Right lobe of liver (tissue), 6 donors: ENCODE data around the gene SMPD1. TPM values are rescaled to one million over a fixed set of nuclear protein-coding genes. Genes with fewer than 3 reads are reported as not detected.

Experiments
- ATAC-seq, 4 donors: fragments of 200-7000 bp; cut with Tn5 transposase; one replicate each; pipeline ENCODE4 v1.9.1; 2020; ENCODE audit warnings: mild to moderate bottlenecking in 4 of 4, moderate library complexity in 4 of 4
- DNase-seq, 3 donors: peaks; one replicate each; pipeline ENCODE4 v3.0.0-alpha.2; 2020
- H3K27ac ChIP-seq, 3 donors: fragments of 200-600 bp; one replicate each; pipeline ENCODE4 v1.8.0; 2022
- H3K27me3 ChIP-seq, 2 donors: fragments of 200-600 bp; one replicate each; pipeline ENCODE4 v1.8.0; 2022
- H3K36me3 ChIP-seq, 4 donors: fragments of 200-600 bp; sonication (generic) in 1 of 4; one replicate each; pipeline versions ENCODE4 v1.5.1 to v1.8.0; 2017 to 2022; ENCODE audit warnings: control low read depth in 1 of 4
- H3K4me1 ChIP-seq, 4 donors: fragments of 200-600 bp; sonication (generic) in 1 of 4; one replicate each; pipeline versions ENCODE4 v1.5.1 to v1.8.0; 2017 to 2022; ENCODE audit warnings: control low read depth in 1 of 4
- H3K4me3 ChIP-seq, 3 donors: fragments of 200-600 bp; one replicate each; pipeline ENCODE4 v1.8.0; 2022
- H3K9me3 ChIP-seq, 4 donors: fragments of 200-600 bp; sonication (generic) in 1 of 4; one replicate each; pipeline versions ENCODE4 v1.5.1 to v1.8.0; 2017 to 2022; ENCODE audit warnings: control low read depth in 1 of 4
- POLR2A ChIP-seq: fragments of 450-650 bp; IDR thresholded peaks from one replicate; pipeline ENCODE4 v1.6.1; 2017; ENCODE audit warnings: antibody characterized with exemption, mild to moderate bottlenecking
- WGBS: methylation state at CpG from one replicate; pipeline ENCODE4 v1.1.6; 2018; ENCODE audit warnings: low coverage, low lambda C conversion rate; ENCODE audit not compliant: insufficient coverage; ENCODE audit errors: missing lambda C conversion rate; 5-methylcytosine and 5-hydroxymethylcytosine counted together
- intact Hi-C, 2 donors: fragments of 100-400 bp; cut with DNase I; formaldehyde crosslinking; loops; one replicate each; pipeline versions ENCODE4 v1.11.2 to v1.14.1; 2022
- long read RNA-seq: library from polyadenylated mRNA; unstranded; transcript quantifications from one replicate; pipeline ENCODE4 v2.0.0, GENCODE V29; 2019
- total RNA-seq, 6 experiments: library from RNA; depleted of rRNA in 2 of 6; stranded (reverse); fragments of >200 nt in 2 of 6; fragmentation: NEBNext Ultra II Directional in 3 of 6; extraction: Animal tissue kit (Norgen Biotek cat#: 25700) in 3 of 6; gene quantifications; one replicate each; pipeline versions ENCODE4 v1.1.0 to v1.2.4, GENCODE V29; 2016 to 2023
- TF ChIP-seq, protein P1 (sequence below), 4 donors: fragments of 200-600 bp in 3 of 4; fragments of 450-650 bp in 1 of 4; IDR thresholded peaks; one replicate each; pipeline versions ENCODE4 v1.5.1 to v1.8.0; 2016 to 2022; ENCODE audit warnings: antibody characterized with exemption in 4 of 4, mild to moderate bottlenecking in 2 of 4
- donor health status: DM: no; HTN: yes; CAD: no.
- donor health status: DM: no; HTN: no; CAD: no.
- donor health status: DM: no; HTN: no; CAD: no.
- donor health status: DM: no; HTN: yes; CAD: no.
- donor health status: DM: no; HTN: yes; CAD: no.

The SMPD1 gene
- total RNA-seq: 10 to 100 TPM; 45.3 to 77.9 (median 57.3) TPM
- long read RNA-seq, partial matches to known transcripts: 5 of 5 reads
- long read RNA-seq, other reads (novel, unspliced or antisense): 0 of 5 reads

- WGBS: 8% methylated on average over 9 of the region's 63 CpGs
- intact Hi-C loops: loop anchor here (5.0 to 10.0 kb wide), 2 partner anchors 47 to 115 kb away; no protein-coding TSS in a partner anchor
Measured at GRCh38 chr11:6389905-6390717, at the start of gene SMPD1. TSS of gene SMPD1 (plus strand) at chr11:6390474. CDS start at chr11:6390599, 125 bp downstream.

GRCh38 chr11:6345366-6345765 is 44.9 kb upstream of the SMPD1 start:
- TF ChIP-seq, protein P1, sequence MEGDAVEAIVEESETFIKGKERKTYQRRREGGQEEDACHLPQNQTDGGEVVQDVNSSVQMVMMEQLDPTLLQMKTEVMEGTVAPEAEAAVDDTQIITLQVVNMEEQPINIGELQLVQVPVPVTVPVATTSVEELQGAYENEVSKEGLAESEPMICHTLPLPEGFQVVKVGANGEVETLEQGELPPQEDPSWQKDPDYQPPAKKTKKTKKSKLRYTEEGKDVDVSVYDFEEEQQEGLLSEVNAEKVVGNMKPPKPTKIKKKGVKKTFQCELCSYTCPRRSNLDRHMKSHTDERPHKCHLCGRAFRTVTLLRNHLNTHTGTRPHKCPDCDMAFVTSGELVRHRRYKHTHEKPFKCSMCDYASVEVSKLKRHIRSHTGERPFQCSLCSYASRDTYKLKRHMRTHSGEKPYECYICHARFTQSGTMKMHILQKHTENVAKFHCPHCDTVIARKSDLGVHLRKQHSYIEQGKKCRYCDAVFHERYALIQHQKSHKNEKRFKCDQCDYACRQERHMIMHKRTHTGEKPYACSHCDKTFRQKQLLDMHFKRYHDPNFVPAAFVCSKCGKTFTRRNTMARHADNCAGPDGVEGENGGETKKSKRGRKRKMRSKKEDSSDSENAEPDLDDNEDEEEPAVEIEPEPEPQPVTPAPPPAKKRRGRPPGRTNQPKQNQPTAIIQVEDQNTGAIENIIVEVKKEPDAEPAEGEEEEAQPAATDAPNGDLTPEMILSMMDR (IDR thresholded peaks at IDR 0.05): no peak
- TF ChIP-seq POLR2A: no peak
- 93% methylated on average over 1 of the region's 1 CpG for WGBS
- Histone ChIP-seq H3K4me3 (no peak overlapping the region), H3K27me3 (no peaks in the 10 kb centered on the region), H3K9me3 (no peaks in the 10 kb centered on the region), H3K27ac (no peak overlapping the region), H3K4me1 (no peaks in the 10 kb centered on the region), H3K36me3 (no peaks in the 10 kb centered on the region)
- no peak for DNase-seq
- intact Hi-C loops: no loop called here
- ATAC-seq: no peak

More at GRCh38 chr11:6389905-6390717, at the start of gene SMPD1:
- Histone ChIP-seq H3K36me3 (peaks cover 0 to 3% (median 0%) of the 10 kb centered on the region in 4 donors), H3K27ac (peak within 1 kb of the TSS; percentile 81 to 87 (median 85)), H3K9me3 (no peaks in the 10 kb centered on the region), H3K4me1 (peaks cover 0 to 31% (median 12%) of the 10 kb centered on the region in 4 donors), H3K4me3 (peak within 1 kb of the TSS; percentile 79 to 96 (median 95)), H3K27me3 (no peaks in the 10 kb centered on the region)
- ATAC-seq: peak; percentile 94 to 98 (median 95)
- DNase-seq: peak; percentile 96 to 97 (median 96)
- peak; percentile 86 for TF ChIP-seq POLR2A
- TF ChIP-seq, protein P1 (IDR thresholded peaks at IDR 0.05): no peak

- intact Hi-C loops: no loop called here
Measured at GRCh38 chr11:6350043-6350442, 40.2 kb upstream of the SMPD1 start.

DNA sequence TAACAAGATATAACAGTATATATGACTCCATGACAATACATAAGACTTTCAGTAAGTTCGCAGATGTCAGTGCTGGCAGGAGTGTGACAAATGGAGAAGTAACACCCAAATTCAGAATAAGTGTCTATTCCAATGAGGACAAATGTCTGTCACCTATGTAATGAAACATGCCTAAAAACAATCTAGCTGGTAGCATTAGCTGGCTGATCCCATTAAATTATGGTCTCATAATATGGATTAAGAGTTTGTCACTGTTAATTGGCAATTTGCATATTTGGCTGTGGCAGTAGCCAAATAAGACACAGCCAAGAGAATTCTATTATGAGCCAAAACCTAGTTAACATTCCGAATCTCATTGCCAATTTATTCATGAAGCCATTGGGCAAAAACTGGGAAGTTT is 39.8 kb upstream of the SMPD1 start:
- intact Hi-C loops: no loop called here

More at GRCh38 chr11:6350043-6350442, 40.2 kb upstream of the SMPD1 start:
- no peak for ATAC-seq
- no peaks in the 10 kb centered on the region for H3K27me3 ChIP-seq
- H3K27ac ChIP-seq: no peak overlapping the region
- H3K9me3 ChIP-seq: no peaks in the 10 kb centered on the region
- TF ChIP-seq, protein P1 (IDR thresholded peaks at IDR 0.05): no peak
- no peak for TF ChIP-seq POLR2A
- no peaks in the 10 kb centered on the region for H3K36me3 ChIP-seq
- H3K4me3 ChIP-seq: no peak overlapping the region
- H3K4me1 ChIP-seq: peaks cover 0 to 13% (median 3%) of the 10 kb centered on the region in 4 donors
- no peak for DNase-seq

GRCh38 chr11:6351782-6352382 is 38.4 kb upstream of the SMPD1 start:
- no peak for ATAC-seq
- DNase-seq: no peak
- Histone ChIP-seq H3K27ac (no peak overlapping the region), H3K36me3 (no peaks in the 10 kb centered on the region), H3K4me1 (peaks cover 0 to 21% (median 9%) of the 10 kb centered on the region in 4 donors), H3K9me3 (no peaks in the 10 kb centered on the region), H3K27me3 (no peaks in the 10 kb centered on the region), H3K4me3 (no peak overlapping the region)
- intact Hi-C loops: no loop called here
- TF ChIP-seq, protein P1 (IDR thresholded peaks at IDR 0.05): no peak
- no peak for TF ChIP-seq POLR2A
- 60% methylated on average over 5 of the region's 5 CpGs for WGBS

More for the DNA sequence above, 39.8 kb upstream of the SMPD1 start:
- WGBS: 67% methylated on average over 2 of the region's 2 CpGs
- Histone ChIP-seq H3K4me1 (peaks cover 0 to 17% (median 5%) of the 10 kb centered on the region in 4 donors), H3K4me3 (no peak overlapping the region), H3K27me3 (no peaks in the 10 kb centered on the region), H3K9me3 (no peaks in the 10 kb centered on the region), H3K27ac (no peak overlapping the region), H3K36me3 (no peaks in the 10 kb centered on the region)
- no peak for ATAC-seq
- TF ChIP-seq POLR2A: no peak
- DNase-seq: no peak
